ENCODE data around the gene LCMT2. TPM values are rescaled to one million over a fixed set of nuclear protein-coding genes. Genes with fewer than 3 reads are reported as not detected.

Gene LCMT2
- total and polyA plus RNA-seq, 2 of the 8 experiments (the other 6 are each of a cell fraction or from before 2014, with no cell fraction given): 11.2 to 11.9 TPM

DNA sequence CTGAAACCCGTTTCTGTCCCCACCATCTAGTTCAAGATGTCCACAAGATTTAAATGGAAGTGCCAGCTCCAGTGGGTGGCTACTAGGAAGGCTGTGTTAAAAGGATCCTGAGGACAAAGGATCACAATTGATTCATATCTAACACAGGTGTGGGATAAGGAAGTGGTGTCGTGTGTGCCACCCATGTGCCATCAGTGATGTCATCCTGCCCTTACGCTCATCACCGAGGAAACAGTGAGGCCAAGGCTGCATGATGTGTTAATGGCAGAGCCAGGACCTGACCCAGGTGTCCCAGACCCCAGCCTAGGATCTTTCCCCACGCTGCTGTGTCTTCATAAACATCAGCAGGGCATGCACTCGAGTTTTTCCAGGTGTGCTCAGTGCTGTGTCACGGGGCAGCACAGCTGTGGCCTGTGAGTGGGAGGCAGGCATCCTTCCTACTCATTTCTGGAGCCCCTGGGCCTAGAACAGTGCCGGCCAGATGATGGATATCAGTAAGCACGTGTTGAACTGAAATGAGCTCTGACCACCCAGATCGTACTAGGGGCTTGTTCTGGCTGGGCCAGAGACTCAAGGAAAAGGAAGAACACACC is 53.0 kb downstream of the LCMT2 start:
- H4K5ac ChIP-seq (ENCODE audit: insufficient read length, low read depth, low read length): no peak overlapping the region
- no peaks in the 10 kb centered on the region for H3K36me3 ChIP-seq (ENCODE audit: control insufficient read depth in 2 of 4, insufficient read depth in 4 of 4, low read length in 3 of 4)
- H3K27me3 ChIP-seq (replicated peaks in 1 of 4; ENCODE audit: control insufficient read depth in 3 of 4, extremely low read depth in 1 of 4, insufficient read depth in 3 of 4, low read length in 3 of 4): no peaks in the 10 kb centered on the region
- no peak overlapping the region for H2AFZ ChIP-seq (ENCODE audit: low read length)
- no peak overlapping the region for H2AK5ac ChIP-seq (ENCODE audit: low read depth, low read length)
- H2BK15ac ChIP-seq (ENCODE audit: low read length): no peak overlapping the region
- H3K9ac ChIP-seq (replicated peaks in 1 of 4; ENCODE audit: extremely low read depth in 1 of 4, low read depth in 3 of 4, low read length in 3 of 4): no peak overlapping the region
- H3K79me2 ChIP-seq (ENCODE audit: control insufficient read depth in 1 of 2, insufficient read depth in 2 of 2, low read length in 2 of 2): no peaks in the 10 kb centered on the region
- H3K9me3 ChIP-seq (ENCODE audit: insufficient read depth in 2 of 2, low read depth in 1 of 2, low read length in 1 of 2): no peaks in the 10 kb centered on the region
- no peak overlapping the region for H3K4me2 ChIP-seq (ENCODE audit: insufficient read depth in 1 of 2, low read depth in 2 of 2, low read length in 2 of 2)
- H3K79me1 ChIP-seq (ENCODE audit: low read depth, low read length): no peaks in the 10 kb centered on the region
- no peak overlapping the region for H2BK12ac ChIP-seq (ENCODE audit: low read depth, low read length)
- no peak for DNase-seq (ENCODE audit: low read depth in 1 of 2, low spot score in 2 of 2)
- H3K56ac ChIP-seq (replicated peaks; ENCODE audit: insufficient read length, low read depth, low read length): no peak overlapping the region
- H2BK5ac ChIP-seq (ENCODE audit: low read depth, low read length): no peak overlapping the region
- no peaks in the 10 kb centered on the region for H3K4me1 ChIP-seq (replicated peaks in 1 of 4; ENCODE audit: control insufficient read depth in 3 of 4, insufficient read depth in 4 of 4, low read length in 3 of 4)
- H4K91ac ChIP-seq (replicated peaks; ENCODE audit: insufficient read length, low read length): no peak overlapping the region
- no peak overlapping the region for H2BK120ac ChIP-seq (replicated peaks; ENCODE audit: low read depth, low read length)
- no peak overlapping the region; the same call in 1 of the 2 replicates for H4K8ac ChIP-seq (ENCODE audit: extremely low read depth, insufficient read depth, low read length)
- H3K18ac ChIP-seq (ENCODE audit: extremely low read depth, low read length): no peak overlapping the region
- no peak overlapping the region for H3K23ac ChIP-seq (ENCODE audit: insufficient read length)
- H3K27ac ChIP-seq (ENCODE audit: low read depth, low read length): no peak overlapping the region
- 0 out of 2 replicates have a peak, but pooled peaks cover 1% of the 10 kb centered on the region for H3K23me2 ChIP-seq (ENCODE audit: low read depth, low read length)
- H3K14ac ChIP-seq (ENCODE audit: insufficient read length): no peak overlapping the region
- 86% methylated on average over 10 of the region's 10 CpGs; no CpG with 5 or more reads in 1 of the 2 experiments for WGBS, 2 experiments (ENCODE audit: extremely low coverage in 1 of 2, insufficient coverage in 1 of 2, insufficient read length in 1 of 2, insufficient replicate concordance in 2 of 2, low coverage in 1 of 2, low lambda C conversion rate in 2 of 2, missing lambda C conversion rate in 1 of 2)
- ChIA-PET CTCF (ENCODE audit: partially characterized antibody) (interaction anchor here (1.0 to 3.6 kb wide), 7 partner anchors 9 to 92 kb away, joined by 4 to 35 read pairs (median 6); partner anchors contain the start of genes CCNDBP1 and TGM5), POLR2A (ENCODE audit: partially characterized antibody) (no interaction called here)
- H3K4ac ChIP-seq (replicated peaks; ENCODE audit: insufficient read length, low read depth, low read length): no peak overlapping the region
- no peak for FAIRE-seq
- H4K20me1 ChIP-seq (replicated peaks in 1 of 2; ENCODE audit: control insufficient read depth in 1 of 2, insufficient read depth in 2 of 2, low read length in 2 of 2): no peaks in the 10 kb centered on the region
- no peak overlapping the region for H2BK20ac ChIP-seq (ENCODE audit: low read length)
- no peak overlapping the region for H3K4me3 ChIP-seq (ENCODE audit: extremely low read depth in 1 of 4, insufficient read depth in 2 of 4, low read depth in 3 of 4, low read length in 4 of 4)
- TF ChIP-seq TCF12 (IDR thresholded peaks at IDR 0.05; ENCODE audit: low read depth, low read length) (no peak), RXRA (IDR thresholded peaks at IDR 0.05; ENCODE audit: insufficient read depth, low read depth, low read length) (no peak), CBX5 (IDR thresholded peaks at IDR 0.05; ENCODE audit: low read depth, low read length) (no peak)
- TF ChIP-seq, protein P1, sequence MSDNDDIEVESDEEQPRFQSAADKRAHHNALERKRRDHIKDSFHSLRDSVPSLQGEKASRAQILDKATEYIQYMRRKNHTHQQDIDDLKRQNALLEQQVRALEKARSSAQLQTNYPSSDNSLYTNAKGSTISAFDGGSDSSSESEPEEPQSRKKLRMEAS (IDR thresholded peaks at IDR 0.05): no peak

Data from H1 (cell line).